ENCODE measurements around the gene CCDC134. TPM values are rescaled to one million over a fixed set of nuclear protein-coding genes. Genes with fewer than 3 reads are reported as not detected.

The CCDC134 gene
- total RNA-seq, 8 experiments from 2014 or later, result 7.0 to 19.0 (median 10.2) TPM

DNA sequence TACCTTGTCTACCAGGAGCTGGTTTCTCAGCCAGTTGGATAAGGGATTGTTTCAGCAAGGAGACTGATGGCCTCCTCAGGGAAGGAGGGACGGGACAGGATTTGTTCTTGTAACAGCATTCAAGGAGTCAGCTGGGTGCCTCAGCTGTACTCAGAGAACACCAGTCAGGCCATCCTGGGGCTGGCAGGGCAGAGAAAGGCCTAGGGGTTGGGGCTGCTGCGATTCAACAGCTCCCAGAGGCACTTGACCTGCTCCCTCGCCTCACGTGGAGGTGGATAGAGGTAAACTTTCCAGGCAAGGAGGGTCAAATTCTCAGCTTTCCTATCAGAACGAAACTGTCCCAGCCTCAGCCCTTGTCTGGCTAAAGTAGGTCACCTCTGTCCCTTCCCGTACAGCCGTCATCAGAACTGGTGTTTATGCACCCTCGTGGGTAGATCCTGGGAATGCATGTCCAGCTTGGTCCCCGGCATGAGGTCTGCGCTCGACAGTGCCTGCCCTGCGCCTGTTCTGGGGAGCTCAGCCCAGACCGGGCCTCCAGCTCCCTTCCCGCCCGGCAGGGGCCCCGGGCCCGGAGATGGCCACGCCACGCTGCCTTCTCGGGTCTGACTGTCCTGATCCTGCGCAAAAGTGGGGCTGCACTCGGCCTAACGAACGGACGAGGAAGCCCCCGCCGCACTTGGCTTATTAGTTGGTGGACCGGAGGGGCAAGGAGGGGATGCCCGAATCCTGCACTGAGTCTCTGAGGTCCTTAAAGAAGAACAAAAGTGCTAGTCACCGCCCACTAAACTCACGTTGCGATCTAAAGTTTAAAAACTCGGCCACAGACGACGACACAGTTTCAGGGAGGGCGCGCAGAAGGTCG lies 762 bp upstream of the CCDC134 start:
- ATAC-seq (replicated peaks in 6 of 8), result peak in 7 of 8 experiments; percentile 15 to 51 (median 29)
- WGBS, 10 experiments, result 4 to 65% (median 18%) methylated on average over 1 to 19 of the region's 38 CpGs; no CpG with 5 or more reads in 2 of the 10 experiments
- in situ Hi-C loops (cut with MboI; ENCODE audit: low pct_unique_long_range_greater_than_20kb in 2 of 9, low sequenced_read_pairs in 9 of 9, unreplicated experiment in 9 of 9), result loop anchor here in 2 of 9 experiments (25.0 kb wide), 2 partner anchors 87 to 138 kb away; partner anchors contain the start of genes CENPM (in 1 of the 2) and TNFRSF13C (in 1 of the 2)

DNA sequence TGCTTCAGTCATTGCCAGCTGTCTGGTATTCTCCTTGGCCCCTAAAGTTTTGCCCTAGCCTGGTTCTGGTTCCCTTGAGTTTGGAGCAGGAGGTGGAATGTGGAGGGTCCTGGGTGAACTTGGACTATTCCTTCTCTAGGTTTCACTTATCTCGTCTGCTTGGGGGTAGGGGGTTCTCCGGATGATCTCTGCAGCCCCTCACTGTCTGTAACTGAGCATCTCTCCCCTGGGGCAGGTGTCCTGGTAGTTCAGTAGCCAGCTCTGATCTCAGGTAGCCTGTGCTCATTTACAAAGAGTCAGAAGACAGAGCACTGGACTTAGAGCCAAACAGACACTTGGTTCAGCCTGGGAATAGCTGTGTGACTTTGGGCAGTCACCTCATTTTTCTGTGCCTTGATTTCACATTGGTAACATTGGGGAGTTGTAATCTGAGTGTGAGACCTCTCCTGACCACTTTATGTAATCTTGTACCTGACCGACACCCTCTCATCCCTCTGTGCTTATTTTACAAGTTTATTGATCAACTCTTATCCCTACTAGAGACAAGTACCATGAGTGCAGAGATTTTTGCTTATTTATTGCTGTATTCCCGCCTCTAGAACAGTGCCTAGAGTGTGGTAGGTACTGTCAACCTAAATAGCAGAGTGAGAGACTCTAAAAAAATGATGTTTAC lies 804 bp downstream of the CCDC134 start:
- Histone ChIP-seq H3K4me3 (peak overlapping the region; percentile 61 to 93 (median 68)), H3K4me1 (replicated peaks in 1 of 2) (peaks cover 7 to 17% of the 10 kb centered on the region in 2 donors), H3K27ac (no peak overlapping the region)
- no peak for ATAC-seq (replicated peaks in 6 of 8)
- 0 to 80% (median 50%) methylated on average over 1 to 3 of the region's 4 CpGs; no CpG with 5 or more reads in 1 of the 10 experiments for WGBS, 10 experiments
- in situ Hi-C loops (cut with MboI; ENCODE audit: low pct_unique_long_range_greater_than_20kb in 2 of 9, low sequenced_read_pairs in 9 of 9, unreplicated experiment in 9 of 9), result loop anchor here in 2 of 9 experiments (25.0 kb wide), 2 partner anchors 89 to 136 kb away; partner anchors contain the start of genes CENPM (in 1 of the 2) and TNFRSF13C (in 1 of the 2)

More for the DNA sequence above, 762 bp upstream of the CCDC134 start:
- Histone ChIP-seq H3K27ac (peak overlapping the region; percentile 53 to 73), H3K4me1 (replicated peaks in 1 of 2) (peaks cover 7 to 17% of the 10 kb centered on the region in 2 donors), H3K4me3 (peak overlapping the region; percentile 61 to 93 (median 68))

DNA sequence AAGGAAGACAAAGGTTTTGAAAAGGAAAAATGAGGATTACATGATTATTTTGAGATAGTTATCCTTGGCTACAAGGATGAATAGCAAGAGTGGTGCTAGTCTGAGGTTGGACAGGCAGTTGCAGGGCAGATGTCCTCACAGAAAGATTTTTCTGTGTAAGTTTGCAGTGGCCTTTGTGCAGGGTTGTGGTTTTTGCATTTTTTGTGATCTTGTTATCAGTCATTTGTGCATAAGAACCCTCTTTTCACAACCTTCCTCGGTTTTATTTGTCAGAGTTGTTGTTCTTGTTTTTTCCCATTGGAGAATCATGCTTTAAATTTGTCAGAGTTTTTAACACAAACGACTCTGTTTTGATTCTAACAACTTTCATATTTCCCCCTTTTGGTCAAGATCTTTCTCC lies 1.4 kb downstream of the CCDC134 start:
- Histone ChIP-seq H3K27ac (no peak overlapping the region), H3K4me1 (replicated peaks in 1 of 2) (peaks cover 7 to 17% of the 10 kb centered on the region in 2 donors), H3K4me3 (peak overlapping the region in 3 of 5 donors; percentile 61 to 93 (median 68))
- in situ Hi-C loops (cut with MboI; ENCODE audit: low pct_unique_long_range_greater_than_20kb in 2 of 9, low sequenced_read_pairs in 9 of 9, unreplicated experiment in 9 of 9), result loop anchor here in 2 of 9 experiments (25.0 kb wide), 2 partner anchors 90 to 135 kb away; partner anchors contain the start of genes CENPM (in 1 of the 2) and TNFRSF13C (in 1 of the 2)
- no peak for ATAC-seq (replicated peaks in 6 of 8)
- 29 to 100% (median 77%) methylated on average over 1 to 2 of the region's 2 CpGs; no CpG with 5 or more reads in 2 of the 10 experiments for WGBS, 10 experiments

DNA sequence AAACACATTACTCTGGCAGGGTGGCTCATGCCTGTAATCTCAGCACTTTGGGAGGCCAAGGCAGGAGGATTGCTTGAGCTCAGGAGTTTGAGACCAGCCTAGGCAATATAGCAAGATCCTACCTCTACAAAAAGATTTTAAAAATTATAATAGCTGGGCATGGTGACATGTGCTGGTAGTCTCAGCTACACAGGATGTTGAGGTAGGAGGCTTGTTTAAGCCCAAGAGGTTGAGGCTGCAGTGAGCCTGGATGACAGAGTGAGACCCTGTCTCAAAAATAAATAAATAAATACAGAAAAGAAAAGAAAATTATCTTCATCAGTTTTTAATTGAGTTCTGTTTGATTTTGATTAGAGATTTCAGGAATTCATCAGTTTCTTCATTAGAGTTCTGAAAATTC lies 5.2 kb downstream of the CCDC134 start:
- no peak overlapping the region for H3K27ac ChIP-seq
- in situ Hi-C loops (cut with MboI; ENCODE audit: low pct_unique_long_range_greater_than_20kb in 2 of 9, low sequenced_read_pairs in 9 of 9, unreplicated experiment in 9 of 9), result loop anchor here in 2 of 9 experiments (25.0 kb wide), 2 partner anchors 93 to 132 kb away; partner anchors contain the start of genes CENPM (in 1 of the 2) and TNFRSF13C (in 1 of the 2)

DNA sequence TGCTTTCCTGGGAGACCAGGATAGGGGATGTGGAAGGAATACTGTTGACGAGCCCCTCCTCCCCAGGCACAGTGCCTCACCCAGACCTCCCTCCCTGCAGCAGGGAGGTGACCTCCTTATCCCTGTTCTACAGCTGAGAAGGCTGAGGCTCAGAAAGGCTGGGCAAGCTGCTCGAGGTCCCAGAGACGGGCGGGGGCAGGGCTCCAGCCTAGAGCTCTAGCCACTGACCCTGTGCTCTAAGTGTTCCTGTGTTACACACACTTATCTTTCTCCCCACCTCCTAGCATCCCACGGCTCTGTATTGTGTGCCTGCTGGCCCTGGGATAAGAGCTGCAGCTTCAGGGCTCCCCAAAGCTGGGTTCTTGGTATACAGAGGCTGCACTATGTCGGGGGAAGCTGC lies 7.9 kb downstream of the CCDC134 start:
- ATAC-seq (replicated peaks in 6 of 8), result no peak
- 64 to 90% (median 83%) methylated on average over 2 to 6 of the region's 6 CpGs; no CpG with 5 or more reads in 7 of the 10 experiments for WGBS, 10 experiments
- Histone ChIP-seq H3K4me1 (replicated peaks in 1 of 2) (no peaks in the 10 kb centered on the region), H3K4me3 (no peak overlapping the region), H3K27ac (no peak overlapping the region)
- in situ Hi-C loops (cut with MboI; ENCODE audit: low pct_unique_long_range_greater_than_20kb in 2 of 9, low sequenced_read_pairs in 9 of 9, unreplicated experiment in 9 of 9), result loop anchor here in 2 of 9 experiments (25.0 kb wide), 2 partner anchors 96 to 129 kb away; partner anchors contain the start of genes CENPM (in 1 of the 2) and TNFRSF13C (in 1 of the 2)

More for the DNA sequence above, 5.2 kb downstream of the CCDC134 start:
- Histone ChIP-seq H3K4me3 (no peak overlapping the region), H3K4me1 (replicated peaks in 1 of 2) (peaks cover 0 to 6% of the 10 kb centered on the region in 2 donors)
- no peak for ATAC-seq (replicated peaks in 6 of 8)

DNA sequence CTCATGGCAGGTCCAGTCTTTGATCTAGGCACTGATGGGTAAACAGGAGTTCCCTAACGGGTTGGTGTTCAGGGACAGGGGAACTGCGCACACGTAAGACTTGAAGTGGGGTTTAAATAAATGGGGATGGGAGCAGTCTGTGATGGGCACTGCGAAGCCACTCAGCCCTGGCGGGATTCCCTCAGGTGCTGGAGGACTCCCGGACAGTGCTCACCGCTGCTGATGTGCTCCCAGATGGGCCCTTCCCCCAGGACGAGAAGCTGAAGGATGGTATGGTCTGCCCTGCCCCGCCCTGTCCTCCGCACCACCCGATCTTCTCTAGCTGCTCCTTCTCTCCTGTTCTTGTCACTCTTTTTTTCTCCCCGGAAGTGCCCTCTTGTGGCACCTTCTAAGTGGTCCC lies 9.5 kb downstream of the CCDC134 start:
- Histone ChIP-seq H3K4me1 (replicated peaks in 1 of 2) (no peaks in the 10 kb centered on the region), H3K27ac (no peak overlapping the region), H3K4me3 (no peak overlapping the region)
- no peak for ATAC-seq (replicated peaks in 6 of 8)
- in situ Hi-C loops (cut with MboI; ENCODE audit: low pct_unique_long_range_greater_than_20kb in 2 of 9, low sequenced_read_pairs in 9 of 9, unreplicated experiment in 9 of 9), result loop anchor here in 2 of 9 experiments (25.0 kb wide), 2 partner anchors 98 to 127 kb away; partner anchors contain the start of genes CENPM (in 1 of the 2) and TNFRSF13C (in 1 of the 2)
- 67 to 100% (median 94%) methylated on average over 1 to 9 of the region's 12 CpGs; no CpG with 5 or more reads in 1 of the 10 experiments for WGBS, 10 experiments

DNA sequence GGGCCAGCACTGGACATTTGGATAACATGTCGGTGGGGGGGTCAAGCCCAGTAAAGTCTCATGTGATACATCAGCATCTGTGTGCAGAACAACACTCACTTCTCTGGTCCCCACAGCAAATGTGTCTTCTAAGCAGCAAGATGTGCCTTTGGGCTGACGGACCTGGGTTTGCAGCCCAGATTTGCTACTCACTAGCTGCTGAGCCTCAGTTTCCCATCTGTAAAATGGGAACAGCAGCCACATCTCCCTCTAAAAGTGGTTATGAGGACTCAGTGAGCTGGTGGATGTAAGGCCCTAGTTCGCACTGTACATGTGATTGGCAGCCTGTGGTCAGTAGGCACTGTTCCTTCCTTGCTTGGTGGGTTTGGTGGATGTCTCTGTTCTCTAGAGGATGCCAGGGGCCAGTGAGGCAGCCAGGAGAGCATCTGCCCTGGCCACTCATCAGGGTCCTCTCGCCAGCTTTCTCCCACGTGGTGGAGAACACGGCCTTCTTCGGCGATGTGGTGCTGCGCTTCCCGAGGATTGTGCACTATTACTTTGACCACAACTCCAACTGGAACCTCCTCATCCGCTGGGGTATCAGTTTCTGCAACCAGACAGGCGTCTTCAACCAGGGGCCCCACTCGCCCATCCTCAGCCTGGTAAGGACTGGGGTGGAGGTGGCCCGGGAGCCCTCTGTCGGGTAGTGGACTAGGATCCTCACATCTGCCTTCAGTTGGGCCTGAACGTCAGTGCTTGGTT lies 12.5 kb downstream of the CCDC134 start:
- no peaks in the 10 kb centered on the region for H3K4me1 ChIP-seq (replicated peaks in 1 of 2)
- in situ Hi-C loops (cut with MboI; ENCODE audit: low pct_unique_long_range_greater_than_20kb in 2 of 9, low sequenced_read_pairs in 9 of 9, unreplicated experiment in 9 of 9), result loop anchor here in 2 of 9 experiments (25.0 kb wide), 2 partner anchors 101 to 124 kb away; partner anchors contain the start of genes CENPM (in 1 of the 2) and TNFRSF13C (in 1 of the 2)
- WGBS, 10 experiments, result 67 to 100% (median 97%) methylated on average over 1 to 13 of the region's 16 CpGs; no CpG with 5 or more reads in 7 of the 10 experiments
- H3K4me3 ChIP-seq, result no peak overlapping the region
- ATAC-seq (replicated peaks in 6 of 8), result no peak
- no peak overlapping the region for H3K27ac ChIP-seq

DNA sequence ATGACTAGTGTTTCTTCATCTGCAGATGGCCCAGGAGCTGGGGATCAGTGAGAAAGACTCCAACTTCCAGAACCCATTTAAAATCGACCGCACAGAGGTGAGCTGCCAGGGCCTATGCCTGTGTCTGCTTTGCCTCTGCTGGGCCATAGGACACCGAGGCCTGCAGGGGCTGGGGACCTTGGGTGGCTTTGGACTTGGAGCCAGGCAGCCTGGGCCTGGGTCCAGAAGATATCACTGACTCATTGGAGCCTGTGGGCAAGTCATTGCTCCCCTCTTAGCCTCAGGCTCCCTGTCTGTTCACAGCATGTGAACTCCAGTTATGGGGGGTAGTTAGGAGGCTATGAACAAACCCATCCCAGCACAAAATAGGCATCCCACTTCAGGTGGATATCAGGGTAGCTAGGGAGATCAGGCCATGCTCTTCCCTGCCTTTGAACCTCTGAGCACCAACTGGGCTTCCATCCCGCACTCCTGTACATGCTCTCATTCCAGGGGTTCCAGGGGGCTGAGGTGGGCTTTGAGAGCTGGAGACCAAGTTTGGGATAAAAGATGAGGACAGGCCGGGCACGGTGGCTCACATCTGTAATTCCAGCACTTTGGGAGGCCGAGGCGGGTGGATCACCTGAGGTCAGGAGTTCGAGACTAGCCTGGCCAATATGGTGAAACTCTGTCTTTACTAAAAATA lies 13.4 kb downstream of the CCDC134 start:
- Histone ChIP-seq H3K27ac (no peak overlapping the region), H3K4me3 (no peak overlapping the region), H3K4me1 (replicated peaks in 1 of 2) (no peaks in the 10 kb centered on the region)
- ATAC-seq (replicated peaks in 6 of 8), result no peak
- in situ Hi-C loops (cut with MboI; ENCODE audit: low pct_unique_long_range_greater_than_20kb in 2 of 9, low sequenced_read_pairs in 9 of 9, unreplicated experiment in 9 of 9), result loop anchor here in 2 of 9 experiments (25.0 kb wide), 2 partner anchors 102 to 123 kb away; partner anchors contain the start of genes CENPM (in 1 of the 2) and TNFRSF13C (in 1 of the 2)
- WGBS, 10 experiments, result 80 to 100% (median 90%) methylated on average over 1 to 2 of the region's 9 CpGs; no CpG with 5 or more reads in 7 of the 10 experiments

DNA sequence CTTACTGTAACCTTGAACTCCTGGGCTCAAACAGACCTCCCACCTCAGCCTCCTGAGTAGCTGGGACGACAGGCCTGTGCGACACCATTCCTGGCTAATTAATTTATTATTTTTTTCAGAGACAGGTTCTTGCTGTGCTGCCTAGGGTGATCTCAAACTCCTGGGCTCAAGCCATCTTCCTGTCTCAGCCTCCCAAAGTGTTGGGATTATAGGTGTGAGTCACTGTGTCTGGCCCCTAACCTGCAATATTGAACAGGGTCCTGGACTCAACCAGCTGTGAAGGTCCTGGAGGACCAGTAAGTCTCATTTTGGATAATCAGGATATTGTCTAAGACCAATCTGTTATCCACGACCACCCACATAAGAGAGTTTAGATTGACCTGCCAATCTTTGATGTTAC lies 15.2 kb downstream of the CCDC134 start:
- H3K4me3 ChIP-seq, result no peak overlapping the region
- in situ Hi-C loops (cut with MboI; ENCODE audit: low pct_unique_long_range_greater_than_20kb in 2 of 9, low sequenced_read_pairs in 9 of 9, unreplicated experiment in 9 of 9), result loop anchor here in 2 of 9 experiments (25.0 kb wide), 2 partner anchors 103 to 122 kb away; partner anchors contain the start of genes CENPM (in 1 of the 2) and TNFRSF13C (in 1 of the 2)
- WGBS, 10 experiments, result 90 to 100% (median 96%) methylated on average over 2 to 3 of the region's 3 CpGs; no CpG with 5 or more reads in 5 of the 10 experiments
- H3K4me1 ChIP-seq (replicated peaks in 1 of 2), result peaks cover 0 to 3% of the 10 kb centered on the region in 2 donors
- ATAC-seq (replicated peaks in 6 of 8), result no peak
- no peak overlapping the region for H3K27ac ChIP-seq

DNA sequence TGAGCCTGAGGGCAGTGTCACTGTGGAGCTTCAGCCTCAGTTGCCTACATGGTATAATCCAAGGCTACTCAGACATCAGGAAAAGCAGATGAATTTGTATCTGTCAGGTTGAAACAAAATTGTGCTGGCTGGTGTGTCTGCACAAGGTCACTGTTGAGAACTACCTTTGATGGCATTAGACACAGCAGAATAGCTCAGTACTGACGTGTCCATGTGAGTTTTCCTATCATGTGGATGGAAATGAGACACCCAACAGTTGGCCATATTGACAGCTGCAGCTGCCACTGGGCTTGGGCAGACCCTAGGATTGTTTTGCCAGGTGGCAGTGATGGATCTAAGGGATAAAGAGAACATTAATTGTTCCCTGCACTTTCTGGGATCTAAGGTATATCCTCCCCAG lies 15.8 kb downstream of the CCDC134 start:
- ATAC-seq (replicated peaks in 6 of 8), result no peak
- 67 to 100% (median 83%) methylated on average over 1 of the region's 1 CpG; no CpG with 5 or more reads in 5 of the 10 experiments for WGBS, 10 experiments
- Histone ChIP-seq H3K27ac (no peak overlapping the region), H3K4me3 (no peak overlapping the region), H3K4me1 (replicated peaks in 1 of 2) (peaks cover 0 to 3% of the 10 kb centered on the region in 2 donors)
- in situ Hi-C loops (cut with MboI; ENCODE audit: low pct_unique_long_range_greater_than_20kb in 2 of 9, low sequenced_read_pairs in 9 of 9, unreplicated experiment in 9 of 9), result loop anchor here in 2 of 9 experiments (25.0 kb wide), 2 partner anchors 104 to 121 kb away; partner anchors contain the start of genes CENPM (in 1 of the 2) and TNFRSF13C (in 1 of the 2)

DNA sequence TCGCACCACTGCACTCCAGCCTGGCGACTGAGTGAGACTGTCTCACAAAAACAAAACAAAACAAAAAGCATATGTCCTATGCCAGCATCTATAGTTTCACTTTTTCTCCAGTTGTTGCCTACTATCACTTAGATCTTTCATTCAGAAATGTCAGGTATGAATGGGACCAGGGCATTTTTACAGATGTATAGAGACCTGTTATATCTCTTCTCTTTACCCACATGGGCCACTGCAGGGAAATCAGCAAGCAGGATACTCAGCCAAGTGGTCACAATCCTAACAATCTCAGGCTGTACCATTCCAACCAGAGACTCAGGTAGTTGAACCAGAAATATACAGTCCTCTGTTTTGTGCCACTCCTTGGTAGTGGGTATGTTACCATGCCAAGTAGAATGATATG lies 16.4 kb downstream of the CCDC134 start:
- in situ Hi-C loops (cut with MboI; ENCODE audit: low pct_unique_long_range_greater_than_20kb in 2 of 9, low sequenced_read_pairs in 9 of 9, unreplicated experiment in 9 of 9), result loop anchor here in 2 of 9 experiments (25.0 kb wide), 2 partner anchors 105 to 120 kb away; partner anchors contain the start of genes CENPM (in 1 of the 2) and TNFRSF13C (in 1 of the 2)

More for the DNA sequence above, 16.4 kb downstream of the CCDC134 start:
- no peak for ATAC-seq (replicated peaks in 6 of 8)
- Histone ChIP-seq H3K27ac (no peak overlapping the region), H3K4me3 (no peak overlapping the region), H3K4me1 (replicated peaks in 1 of 2) (peaks cover 0 to 3% of the 10 kb centered on the region in 2 donors)
- WGBS, 10 experiments, result 83 to 100% (median 94%) methylated on average over 1 to 2 of the region's 2 CpGs; no CpG with 5 or more reads in 5 of the 10 experiments

Measured in motor neuron (in vitro differentiated cells).